MM.1S (cell line): ENCODE measurements around the gene NOA1.

Experiments used
- DNase-seq: peaks from one replicate; pipeline ENCODE4 v3.0.0-alpha.2; 2015
- H2AFZ ChIP-seq: fragments of 300-600 bp; sonication (generic); 2 replicates; pipeline ENCODE4 v1.6.0; 2016; ENCODE audit warnings: antibody characterized with exemption, low read length
- H3F3A ChIP-seq: fragments of 300-600 bp; sonication (generic); 2 replicates; pipeline ENCODE4 v1.6.1; 2016; ENCODE audit warnings: mild to moderate bottlenecking, antibody characterized with exemption, low read length, moderate library complexity, mixed read lengths; ENCODE audit not compliant: insufficient read depth
- H3K27ac ChIP-seq: fragments of 300-600 bp; sonication (generic); 2 replicates; pipeline ENCODE4 v1.5.1; 2016; ENCODE audit warnings: mild to moderate bottlenecking, low read length
- H3K27me3 ChIP-seq: fragments of 300-600 bp; sonication (generic); replicated peaks from 2 replicates; pipeline ENCODE4 v1.6.0; 2016; ENCODE audit warnings: low read length; ENCODE audit not compliant: insufficient read depth
- H3K36me3 ChIP-seq: fragments of 300-600 bp; sonication (generic); replicated peaks from 2 replicates; pipeline ENCODE4 v1.6.1; 2016; ENCODE audit warnings: mild to moderate bottlenecking, low read length, mixed read lengths; ENCODE audit not compliant: insufficient read depth
- H3K4me1 ChIP-seq: fragments of 300-600 bp; sonication (generic); 2 replicates; pipeline ENCODE4 v1.6.1; 2016; ENCODE audit warnings: low read length, mixed read lengths
- H3K4me2 ChIP-seq: fragments of 300-600 bp; sonication (generic); 2 replicates; pipeline ENCODE4 v1.6.0; 2016; ENCODE audit warnings: low read depth, low read length
- H3K4me3 ChIP-seq: fragments of 300-600 bp; sonication (generic); 2 replicates; pipeline ENCODE4 v1.5.1; 2016; ENCODE audit warnings: low read length, mixed read lengths
- H3K79me2 ChIP-seq: fragments of 300-600 bp; sonication (generic); 2 replicates; pipeline ENCODE4 v1.6.1; 2016; ENCODE audit warnings: mixed run types, low read length, mixed read lengths
- H3K9ac ChIP-seq: fragments of 300-600 bp; sonication (generic); 2 replicates; pipeline ENCODE4 v1.6.1; 2016; ENCODE audit warnings: low read length, mixed read lengths
- H3K9me2 ChIP-seq: fragments of 300-600 bp; sonication (generic); replicated peaks from 2 replicates; pipeline ENCODE4 v1.6.1; 2016; ENCODE audit warnings: mild to moderate bottlenecking, low read length, mixed read lengths; ENCODE audit not compliant: insufficient read depth
- H3K9me3 ChIP-seq: fragments of 300-600 bp; sonication (generic); replicated peaks from 2 replicates; pipeline ENCODE4 v1.6.1; 2016; ENCODE audit warnings: mild to moderate bottlenecking, low read length, mixed read lengths; ENCODE audit not compliant: insufficient read depth
- H4K20me1 ChIP-seq: fragments of 300-600 bp; sonication (generic); 2 replicates; pipeline ENCODE4 v1.6.1; 2016; ENCODE audit warnings: mild to moderate bottlenecking, low read length, moderate library complexity, mixed read lengths; ENCODE audit not compliant: insufficient read depth
- CTCF ChIP-seq: fragments of 300-600 bp; sonication (generic); IDR thresholded peaks from 2 replicates; pipeline ENCODE4 v1.5.1; 2016; ENCODE audit warnings: antibody characterized with exemption, low read length, mixed read lengths
- EZH2 ChIP-seq: fragments of 300-600 bp; sonication (generic); optimal IDR thresholded peaks from 2 replicates; pipeline ENCODE3; 2017; ENCODE audit warnings: low read depth, mild to moderate bottlenecking, antibody characterized with exemption, low read length, mixed read lengths
- EZH2phosphoT487 ChIP-seq: fragments of 300-600 bp; sonication (generic); IDR thresholded peaks from 2 replicates; pipeline ENCODE4 v1.6.1; 2018; ENCODE audit warnings: antibody characterized with exemption, low read length

The NOA1 gene

GRCh38 chr4:56995525-56995924 is 18.1 kb upstream of the NOA1 start:
- H3F3A ChIP-seq: no peaks in the 10 kb centered on the region
- no peak overlapping the region for H3K27ac ChIP-seq
- H3K4me1 ChIP-seq: no peaks in the 10 kb centered on the region
- no peak overlapping the region for H3K4me2 ChIP-seq
- H3K36me3 ChIP-seq: peaks cover 45% of the 10 kb centered on the region
- H3K9me2 ChIP-seq: no peaks in the 10 kb centered on the region
- no peak overlapping the region for H3K9ac ChIP-seq
- H3K79me2 ChIP-seq: peaks cover 65% of the 10 kb centered on the region
- no peak overlapping the region for H3K4me3 ChIP-seq
- H3K27me3 ChIP-seq: no peaks in the 10 kb centered on the region
- TF ChIP-seq CTCF (no peak), EZH2 (no peak), EZH2phosphoT487 (no peak)
- H2AFZ ChIP-seq: no peak overlapping the region
- no peaks in the 10 kb centered on the region for H3K9me3 ChIP-seq
- no peak for DNase-seq
- no peaks in the 10 kb centered on the region for H4K20me1 ChIP-seq

- H3K79me2 ChIP-seq: peaks cover 94% of the 10 kb centered on the region
- no peak for DNase-seq
Measured at GRCh38 chr4:56990109-56990905, 12.9 kb upstream of the NOA1 start.

GRCh38 chr4:56986952-56987351 is 9.5 kb upstream of the NOA1 start:
- no peaks in the 10 kb centered on the region for H3K9me2 ChIP-seq
- H3K27ac ChIP-seq: no peak overlapping the region
- H3K27me3 ChIP-seq: no peaks in the 10 kb centered on the region
- DNase-seq: no peak
- no peaks in the 10 kb centered on the region for H3K9me3 ChIP-seq
- peaks cover 49% of the 10 kb centered on the region for H3K36me3 ChIP-seq
- H3K4me3 ChIP-seq: no peak overlapping the region
- H3K9ac ChIP-seq: no peak overlapping the region
- TF ChIP-seq EZH2phosphoT487: no peak
- no peak for TF ChIP-seq CTCF
- no peak for TF ChIP-seq EZH2
- no peaks in the 10 kb centered on the region for H3F3A ChIP-seq
- no peak overlapping the region for H3K4me2 ChIP-seq
- no peak overlapping the region for H2AFZ ChIP-seq
- H3K4me1 ChIP-seq: peaks cover 10% of the 10 kb centered on the region
- peaks cover 17% of the 10 kb centered on the region for H4K20me1 ChIP-seq
- H3K79me2 ChIP-seq: peaks cover 98% of the 10 kb centered on the region

More at GRCh38 chr4:56990109-56990905, 12.9 kb upstream of the NOA1 start:
- H3K9me3 ChIP-seq: no peaks in the 10 kb centered on the region
- H4K20me1 ChIP-seq: peaks cover 6% of the 10 kb centered on the region
- H3K4me3 ChIP-seq: no peak overlapping the region
- TF ChIP-seq CTCF (no peak), EZH2phosphoT487 (no peak), EZH2 (no peak)
- no peaks in the 10 kb centered on the region for H3K9me2 ChIP-seq
- H3F3A ChIP-seq: no peaks in the 10 kb centered on the region
- no peak overlapping the region for H3K4me2 ChIP-seq
- H3K27me3 ChIP-seq: no peaks in the 10 kb centered on the region
- no peaks in the 10 kb centered on the region for H3K4me1 ChIP-seq
- H3K9ac ChIP-seq: no peak overlapping the region
- H2AFZ ChIP-seq: no peak overlapping the region
- H3K27ac ChIP-seq: no peak overlapping the region
- peaks cover 60% of the 10 kb centered on the region for H3K36me3 ChIP-seq
